Activated CD4-positive, alpha-beta memory T cell treated with anti-CD3 and anti-CD28 coated beads, Interleukin-2, amount 10 ng/mL, durations not matched to agents 7 days and 5 days (primary cell): Measurements from ENCODE around the gene BATF2. TPM values are rescaled to one million over a fixed set of nuclear protein-coding genes. Genes with fewer than 3 reads are reported as not detected.
"Not testable (repeated sequence)": the region's sequence is repeated elsewhere in the genome, so short reads cannot be mapped to it uniquely, and the experiment has no call there.

Source experiments
- CTCF ChIA-PET: fragments of 350-600 bp; sonication (Branson Sonifier 250); formaldehyde crosslinking; loops from one replicate; lab custom pipeline; 2021; ENCODE audit warnings: antibody characterized with exemption, inconsistent platforms; lab: Charles Lee
- POLR2A ChIA-PET: fragments of 350-600 bp; sonication (Branson Sonifier 250); formaldehyde crosslinking; loops from one replicate; lab custom pipeline; 2021; ENCODE audit warnings: antibody characterized with exemption; lab: Charles Lee
- DNase-seq: peaks from one replicate; pipeline ENCODE4 v3.0.0-alpha.2; 2020
- H3K27ac Mint-ChIP-seq: one replicate; pipeline ENCODE4 v1.8.0; 2021; ENCODE audit warnings: mild to moderate bottlenecking, mixed read lengths
- H3K27me3 Mint-ChIP-seq: one replicate; pipeline ENCODE4 v1.8.0; 2021; ENCODE audit warnings: mixed read lengths
- H3K36me3 Mint-ChIP-seq: one replicate; pipeline ENCODE4 v1.8.0; 2021; ENCODE audit warnings: low read depth, mixed read lengths
- H3K4me1 Mint-ChIP-seq: one replicate; pipeline ENCODE4 v1.8.0; 2021; ENCODE audit warnings: mixed read lengths
- H3K4me3 Mint-ChIP-seq: one replicate; pipeline ENCODE4 v1.8.0; 2021; ENCODE audit warnings: mild to moderate bottlenecking, mixed read lengths
- H3K9me3 Mint-ChIP-seq: one replicate; pipeline ENCODE4 v1.8.0; 2021; ENCODE audit warnings: mixed read lengths
- total RNA-seq, 2 experiments: library from RNA; stranded (reverse); gene quantifications; one replicate each; pipeline ENCODE4 v1.2.3, GENCODE V29; 2021

BATF2 gene
- total RNA-seq, 2 experiments from 2014 or later = 0.30 to 0.53 TPM

DNA sequence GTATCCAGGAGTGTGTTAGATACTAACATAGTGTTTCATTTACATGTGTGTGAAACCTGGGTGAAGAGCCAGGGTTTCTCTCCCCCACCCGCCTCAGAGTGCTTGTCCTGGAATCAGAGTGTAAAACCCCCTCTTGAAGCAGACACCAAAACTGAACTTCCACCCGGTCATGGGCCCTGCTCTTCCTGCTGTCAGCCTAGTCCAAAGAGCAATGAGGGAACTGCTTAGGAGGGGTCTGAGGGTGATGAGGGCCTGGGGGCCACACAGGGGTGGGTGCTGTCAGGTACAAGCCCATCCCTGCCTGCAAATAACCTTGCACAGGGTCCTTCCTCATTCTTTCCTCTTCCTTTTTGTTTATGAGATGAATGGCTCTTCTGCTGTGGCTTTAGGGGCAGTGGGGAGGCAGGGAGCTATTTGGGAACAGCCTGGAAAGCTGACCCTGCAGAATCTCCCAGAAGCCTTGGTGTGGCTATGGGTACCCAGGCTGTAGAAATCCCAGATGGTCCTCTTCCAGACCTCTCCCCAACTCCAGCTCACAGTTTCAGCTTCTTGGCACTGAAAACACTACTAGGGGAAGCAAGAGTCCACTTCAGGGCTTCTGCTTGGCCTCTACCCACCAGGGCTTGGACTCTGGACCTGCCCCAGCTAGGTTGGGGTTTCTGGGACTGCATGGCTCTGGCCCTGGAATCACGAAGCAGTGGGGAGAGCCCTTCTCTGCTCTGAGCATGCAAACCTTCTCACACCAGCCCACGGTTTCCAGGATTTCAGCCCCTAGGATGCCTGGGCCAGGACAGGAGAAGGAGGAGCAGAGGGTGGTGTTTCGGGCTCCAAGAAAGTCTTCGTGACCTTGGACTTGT, 8.5 kb downstream of the BATF2 start:
- POLR2A ChIA-PET = interaction anchor here (1.4 kb wide), 1 partner anchor 11 kb away, joined by 5 read pairs; no protein-coding TSS in a partner anchor
- Mint-ChIP-seq H3K27me3 (peaks cover 3% of the 10 kb centered on the region), H3K9me3 (no peaks in the 10 kb centered on the region), H3K4me1 (peaks cover 18% of the 10 kb centered on the region), H3K4me3 (no peak overlapping the region), H3K36me3 (no peaks in the 10 kb centered on the region), H3K27ac (no peak overlapping the region)
- CTCF ChIA-PET = interaction anchor here (0.6 to 2.1 kb wide), 2 partner anchors 14 to 26 kb away, joined by 6 read pairs; partner anchors contain the start of gene ARL2
- no peak for DNase-seq

GRCh38 chr11:64983339-64983738, 13.4 kb downstream of the BATF2 start:
- H3K36me3 Mint-ChIP-seq, H3K4me1 Mint-ChIP-seq, POLR2A ChIA-PET, CTCF ChIA-PET, H3K4me3 Mint-ChIP-seq, H3K27ac Mint-ChIP-seq, DNase-seq, H3K9me3 Mint-ChIP-seq: not testable (repeated sequence)
- peaks cover 12% of the 10 kb centered on the region for H3K27me3 Mint-ChIP-seq

- Mint-ChIP-seq H3K27ac (no peak overlapping the region), H3K4me1 (peaks cover 17% of the 10 kb centered on the region), H3K36me3 (no peaks in the 10 kb centered on the region), H3K27me3 (peaks cover 4% of the 10 kb centered on the region), H3K4me3 (no peak overlapping the region), H3K9me3 (no peaks in the 10 kb centered on the region)
- POLR2A ChIA-PET = no interaction called here
- DNase-seq = no peak
- CTCF ChIA-PET = no interaction called here
These were observed 20.1 kb downstream of the BATF2 start for GRCh38 chr11:64976651-64977050.

DNA sequence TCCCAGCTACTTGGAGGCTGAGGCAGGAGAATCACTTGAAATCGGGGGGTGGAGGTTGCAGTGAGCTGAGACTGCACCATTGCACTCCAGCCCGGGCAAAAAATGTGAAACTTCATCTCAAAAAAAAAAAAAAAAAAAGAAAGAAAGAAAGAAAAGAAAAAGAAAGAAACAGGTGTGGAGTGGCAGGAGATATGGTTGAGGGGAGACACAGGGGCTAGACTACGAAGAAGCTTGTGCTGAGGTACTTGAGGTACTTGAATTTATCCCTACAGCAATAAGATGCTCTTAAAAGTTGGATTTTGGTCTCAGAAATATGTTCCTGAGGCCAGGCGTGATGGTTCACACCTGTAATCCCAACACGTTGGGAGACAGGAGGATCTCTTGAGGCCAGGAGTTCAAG, 22.6 kb downstream of the BATF2 start:
- H3K4me3 Mint-ChIP-seq = no peak overlapping the region
- H3K27ac Mint-ChIP-seq = no peak overlapping the region
- no peaks in the 10 kb centered on the region for H3K36me3 Mint-ChIP-seq
- CTCF ChIA-PET = interaction anchor here (0.7 kb wide), 1 partner anchor 14 kb away, joined by 6 read pairs; no protein-coding TSS in a partner anchor
- no peaks in the 10 kb centered on the region for H3K27me3 Mint-ChIP-seq
- H3K4me1 Mint-ChIP-seq = peaks cover 35% of the 10 kb centered on the region
- POLR2A ChIA-PET = no interaction called here
- no peak for DNase-seq
- H3K9me3 Mint-ChIP-seq = no peaks in the 10 kb centered on the region

DNA sequence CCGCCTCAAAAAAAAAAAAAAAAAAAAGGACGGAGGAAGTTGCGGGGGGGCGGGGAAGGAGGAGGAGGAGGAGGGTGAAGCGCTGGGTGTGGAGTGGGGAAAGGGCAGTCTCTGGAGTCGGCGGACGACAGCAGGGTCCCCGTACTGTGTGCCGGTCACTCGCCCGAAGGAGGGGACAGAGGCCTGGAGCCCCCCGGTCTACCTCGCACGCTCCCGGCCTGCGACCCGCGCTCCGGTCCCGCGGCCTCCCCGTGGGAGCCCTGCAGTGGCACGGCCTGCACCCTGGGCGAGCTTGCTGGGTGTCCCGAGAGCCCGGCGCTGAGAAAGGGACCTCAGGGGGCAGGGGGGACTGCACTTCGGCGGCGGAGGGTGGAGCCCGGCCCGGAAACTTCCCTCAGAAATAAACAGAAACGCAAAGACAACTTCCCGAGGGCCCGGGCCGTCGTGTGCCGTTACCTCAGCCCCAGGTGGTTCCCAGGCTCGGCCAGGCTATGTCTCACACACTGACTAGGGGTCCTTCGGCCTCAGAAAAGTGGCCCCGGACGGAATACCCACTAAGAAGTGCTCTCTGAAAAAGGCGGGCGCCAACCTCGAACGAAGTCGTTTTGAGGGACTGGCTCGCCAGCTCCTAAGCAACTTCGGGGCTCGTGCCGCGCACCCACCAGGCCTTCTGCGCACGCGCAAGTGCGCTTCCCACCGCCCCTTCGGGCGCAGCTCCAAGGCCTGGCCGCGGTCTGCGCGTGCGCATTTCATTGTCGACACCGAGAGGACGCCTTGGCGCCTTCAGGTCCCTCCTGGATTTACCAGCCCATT, 25.1 kb downstream of the BATF2 start, which contains the start of gene MAJIN:
MAJIN (minus strand) TSS at position 688 of the 813 bp plus-strand sequence. CDS start 12,703 bp downstream, outside the sequence.
- Mint-ChIP-seq H3K27ac (peak within 1 kb of the TSS; percentile 69), H3K4me1 (peaks cover 52% of the 10 kb centered on the region), H3K27me3 (no peaks in the 10 kb centered on the region), H3K36me3 (no peaks in the 10 kb centered on the region), H3K4me3 (peak within 1 kb of the TSS; percentile 62), H3K9me3 (no peaks in the 10 kb centered on the region)
- POLR2A ChIA-PET = interaction anchor here (0.7 to 1.2 kb wide), 7 partner anchors 8 to 69 kb away, joined by 3 to 4 read pairs (median 3); partner anchors contain the start of genes ARL2 and SAC3D1
- peak; percentile 88 for DNase-seq
- CTCF ChIA-PET = interaction anchor here (0.6 to 1.2 kb wide), 2 partner anchors 139 to 623 kb away, joined by 3 to 4 read pairs; no protein-coding TSS in a partner anchor

DNA sequence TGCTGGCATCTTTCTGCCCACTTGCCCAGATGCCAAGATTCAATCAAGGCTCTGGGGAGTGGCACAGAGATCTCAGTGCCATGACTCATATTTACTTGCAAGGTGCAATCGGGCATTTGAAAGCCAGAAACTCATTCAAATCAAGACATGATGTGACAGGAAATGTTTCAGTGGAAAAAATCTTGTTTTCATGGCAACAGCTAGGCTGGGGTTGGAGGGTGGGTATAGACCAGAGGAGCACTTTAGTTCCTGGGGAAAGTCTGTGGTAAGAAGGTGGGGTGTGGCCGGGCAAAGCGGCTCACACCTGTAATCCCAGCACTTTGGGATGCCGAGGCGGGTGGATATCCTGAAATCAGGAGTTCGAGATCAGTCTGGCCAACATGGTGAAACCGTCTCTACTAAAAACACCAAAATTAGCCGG, 26.0 kb downstream of the BATF2 start:
- Mint-ChIP-seq H3K4me1 (peaks cover 56% of the 10 kb centered on the region), H3K4me3 (peak overlapping the region; percentile 62), H3K9me3 (no peaks in the 10 kb centered on the region), H3K27me3 (no peaks in the 10 kb centered on the region), H3K36me3 (no peaks in the 10 kb centered on the region), H3K27ac (peak overlapping the region; percentile 69)
- ChIA-PET CTCF (interaction anchor here (0.6 kb wide), 1 partner anchor 624 kb away, joined by 3 read pairs; no protein-coding TSS in a partner anchor), POLR2A (no interaction called here)
- peak; percentile 29 for DNase-seq

GRCh38 chr11:64969209-64969608, 27.6 kb downstream of the BATF2 start:
- CTCF ChIA-PET = no interaction called here
- H3K27me3 Mint-ChIP-seq = no peaks in the 10 kb centered on the region
- no peak overlapping the region for H3K4me3 Mint-ChIP-seq
- peaks cover 59% of the 10 kb centered on the region for H3K4me1 Mint-ChIP-seq
- H3K36me3 Mint-ChIP-seq = no peaks in the 10 kb centered on the region
- POLR2A ChIA-PET = no interaction called here
- H3K27ac Mint-ChIP-seq = peak overlapping the region; percentile 13
- DNase-seq = no peak
- H3K9me3 Mint-ChIP-seq = no peaks in the 10 kb centered on the region

GRCh38 chr11:64967375-64967774, 29.4 kb downstream of the BATF2 start:
- H3K27ac Mint-ChIP-seq = peak overlapping the region; percentile 2
- peaks cover 55% of the 10 kb centered on the region for H3K4me1 Mint-ChIP-seq
- H3K4me3 Mint-ChIP-seq = no peak overlapping the region
- ChIA-PET POLR2A (interaction anchor here (0.9 kb wide), 1 partner anchor 30 kb away, joined by 3 read pairs; no protein-coding TSS in a partner anchor), CTCF (interaction anchor here (1.1 kb wide), 1 partner anchor 108 kb away, joined by 3 read pairs; no protein-coding TSS in a partner anchor)
- H3K27me3 Mint-ChIP-seq = no peaks in the 10 kb centered on the region
- no peak for DNase-seq
- H3K9me3 Mint-ChIP-seq = no peaks in the 10 kb centered on the region
- H3K36me3 Mint-ChIP-seq = no peaks in the 10 kb centered on the region

- CTCF ChIA-PET = interaction anchor here (1.0 kb wide), 1 partner anchor 15 kb away, joined by 4 read pairs; no protein-coding TSS in a partner anchor
- H3K4me3 Mint-ChIP-seq = no peak overlapping the region
- no peaks in the 10 kb centered on the region for H3K36me3 Mint-ChIP-seq
- peaks cover 26% of the 10 kb centered on the region for H3K4me1 Mint-ChIP-seq
- H3K9me3 Mint-ChIP-seq = no peaks in the 10 kb centered on the region
- POLR2A ChIA-PET = interaction anchor here (1.1 to 1.5 kb wide), 2 partner anchors 9 to 51 kb away, joined by 3 read pairs; partner anchors contain the start of genes ARL2 and MAJIN
- DNase-seq = no peak
- H3K27me3 Mint-ChIP-seq = peaks cover 6% of the 10 kb centered on the region
- no peak overlapping the region for H3K27ac Mint-ChIP-seq
These were observed 33.6 kb downstream of the BATF2 start for GRCh38 chr11:64963072-64963631.

- ChIA-PET POLR2A (no interaction called here), CTCF (interaction anchor here (0.7 kb wide), 1 partner anchor 1604 kb away, joined by 3 read pairs; no protein-coding TSS in a partner anchor)
- peaks cover 10% of the 10 kb centered on the region for H3K4me1 Mint-ChIP-seq
- no peak overlapping the region for H3K4me3 Mint-ChIP-seq
- no peaks in the 10 kb centered on the region for H3K9me3 Mint-ChIP-seq
- no peaks in the 10 kb centered on the region for H3K36me3 Mint-ChIP-seq
- DNase-seq = no peak
- H3K27me3 Mint-ChIP-seq = peaks cover 6% of the 10 kb centered on the region
- H3K27ac Mint-ChIP-seq = no peak overlapping the region
These were observed 36.1 kb downstream of the BATF2 start for GRCh38 chr11:64960719-64961118.

DNA sequence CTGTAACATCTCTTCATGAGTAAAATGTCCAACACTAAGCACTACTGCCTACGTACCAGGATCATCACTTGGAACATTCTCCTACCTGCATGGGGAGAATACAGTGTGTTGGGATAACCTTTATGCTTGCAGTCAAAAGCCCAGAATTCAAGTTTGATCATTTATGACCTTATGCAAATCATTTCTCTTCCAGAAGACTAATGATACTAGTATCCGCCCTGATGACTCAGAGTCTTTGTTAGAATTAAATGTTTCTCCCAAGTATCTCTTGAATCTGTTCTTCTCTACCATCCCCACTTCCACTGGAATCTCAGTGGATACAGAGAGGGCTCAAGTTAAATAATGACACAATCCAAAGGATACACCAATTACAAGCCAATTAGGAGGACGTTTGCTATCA, 37.3 kb downstream of the BATF2 start:
- Mint-ChIP-seq H3K27ac (no peak overlapping the region), H3K4me1 (peaks cover 3% of the 10 kb centered on the region), H3K27me3 (peaks cover 10% of the 10 kb centered on the region), H3K9me3 (no peaks in the 10 kb centered on the region), H3K36me3 (no peaks in the 10 kb centered on the region), H3K4me3 (no peak overlapping the region)
- ChIA-PET CTCF (no interaction called here), POLR2A (no interaction called here)
- DNase-seq = no peak

DNA sequence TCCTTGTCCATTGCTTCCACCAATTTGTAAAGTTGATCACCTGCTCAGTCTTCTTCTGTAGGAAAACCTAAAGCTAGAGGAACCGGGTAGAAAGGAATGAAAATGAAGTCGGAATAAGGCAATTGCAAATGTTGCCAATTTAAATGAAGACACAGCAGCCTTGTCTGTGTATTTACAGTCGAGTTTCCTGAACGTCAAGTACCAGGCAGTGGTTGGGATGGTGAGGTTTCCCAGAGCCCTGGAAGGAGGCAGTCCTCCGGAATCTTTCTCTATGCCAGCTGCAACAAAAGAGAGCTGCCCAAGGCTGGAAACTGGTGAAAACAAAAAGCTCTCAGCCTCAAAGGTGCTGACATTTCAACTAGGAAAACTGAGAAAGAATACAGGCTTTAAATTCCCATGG, 42.6 kb downstream of the BATF2 start:
- no peaks in the 10 kb centered on the region for H3K9me3 Mint-ChIP-seq
- ChIA-PET POLR2A (interaction anchor here (1.1 to 1.4 kb wide), 2 partner anchors 11 to 18 kb away, joined by 3 read pairs; partner anchors contain the start of gene MAJIN), CTCF (interaction anchor here (1.5 kb wide), 1 partner anchor 30 kb away, joined by 4 read pairs; the partner anchor contains the start of gene PPP2R5B)
- no peak overlapping the region for H3K4me3 Mint-ChIP-seq
- H3K36me3 Mint-ChIP-seq = no peaks in the 10 kb centered on the region
- no peak overlapping the region for H3K27ac Mint-ChIP-seq
- no peaks in the 10 kb centered on the region for H3K4me1 Mint-ChIP-seq
- DNase-seq = no peak
- peaks cover 15% of the 10 kb centered on the region for H3K27me3 Mint-ChIP-seq
